HG03558 (cell line): ENCODE data around the gene CCDC187.

Experiments
- ATAC-seq: cut with Tn5 transposase; IDR thresholded peaks from one replicate; pipeline ENCODE4 v1.9.1; 2021; ENCODE audit warnings: moderate number of reproducible peaks; ENCODE audit not compliant: unreplicated experiment; ENCODE audit errors: extremely low read depth

The CCDC187 gene

GRCh38 chr9:136218271-136218670 is 85.6 kb downstream of the CCDC187 start:
- no peak for ATAC-seq

GRCh38 chr9:136216541-136217244 is 87.2 kb downstream of the CCDC187 start:
- ATAC-seq = no peak

GRCh38 chr9:136213733-136214132 is 90.2 kb downstream of the CCDC187 start:
- ATAC-seq = no peak

- ATAC-seq = no peak
Measured at GRCh38 chr9:136212345-136212950, 91.4 kb downstream of the CCDC187 start.

- no peak for ATAC-seq
Measured at GRCh38 chr9:136211441-136212344, 92.2 kb downstream of the CCDC187 start.

- no peak for ATAC-seq
Measured at GRCh38 chr9:136211006-136211405, 92.9 kb downstream of the CCDC187 start.

- ATAC-seq = no peak
Measured at GRCh38 chr9:136210276-136210675, 93.6 kb downstream of the CCDC187 start.

GRCh38 chr9:136209786-136210185 is 94.1 kb downstream of the CCDC187 start:
- no peak for ATAC-seq

GRCh38 chr9:136209232-136209631 is 94.7 kb downstream of the CCDC187 start:
- ATAC-seq = no peak

GRCh38 chr9:136208675-136209074 is 95.2 kb downstream of the CCDC187 start:
- ATAC-seq = no peak

GRCh38 chr9:136207616-136208015 is 96.3 kb downstream of the CCDC187 start:
- no peak for ATAC-seq

GRCh38 chr9:136206602-136207275 is 97.2 kb downstream of the CCDC187 start:
- no peak for ATAC-seq

- ATAC-seq = no peak
Measured at GRCh38 chr9:136205707-136205992, 98.2 kb downstream of the CCDC187 start.

- ATAC-seq = no peak
Measured at GRCh38 chr9:136204838-136205706, 98.8 kb downstream of the CCDC187 start, which contains the start of gene LHX3. Gene LHX3 (minus strand): TSS chr9:136205128. CDS start chr9:136205012, 116 bp downstream.

- ATAC-seq = no peak
Measured at GRCh38 chr9:136204145-136204805, 99.6 kb downstream of the CCDC187 start.

- ATAC-seq = no peak
Measured at GRCh38 chr9:136203408-136204144, 100.3 kb downstream of the CCDC187 start.

- ATAC-seq = no peak
Measured at GRCh38 chr9:136202454-136203407, 101.2 kb downstream of the CCDC187 start.
